A549 (cell line): ENCODE results near the gene RPL26. TPM values are rescaled to one million over a fixed set of nuclear protein-coding genes. Genes with fewer than 3 reads are reported as not detected.
A peak's percentile ranks its signal among the peaks of the same experiment; 100 is the strongest.
"Not testable (repeated sequence)": the region's sequence is repeated elsewhere in the genome, so short reads cannot be mapped to it uniquely, and the experiment has no call there.

Source experiments
- ATAC-seq, 2 experiments: fragments of 200-7000 bp in 1 of 2; fragments of >200 bp in 1 of 2; cut with Nextera tagmentation in 1 of 2; cut with Tn5 transposase in 1 of 2; 3 replicates each; pipeline versions ENCODE4 v1.8.0 to v1.9.1; 2018 to 2020; ENCODE audit warnings: mild to moderate bottlenecking in 1 of 2, moderate library complexity in 1 of 2
- CTCF ChIA-PET: fragments of 300-600 bp; sonication (Branson Sonifier 250); formaldehyde crosslinking; extraction: SDS; loops from one replicate; lab custom pipeline; 2021; ENCODE audit warnings: antibody characterized with exemption, inconsistent platforms; lab: Yijun Ruan, JAX
- POLR2A ChIA-PET: fragments of 350-600 bp; formaldehyde crosslinking; extraction: SDS; loops from one replicate; lab custom pipeline; 2021; ENCODE audit warnings: antibody characterized with exemption, inconsistent platforms; lab: Yijun Ruan, JAX
- DNase-seq, 2 experiments: peaks; one replicate each; pipeline versions ENCODE4 v3.0.0 to v3.0.0-alpha.2; 2011 to 2016; ENCODE audit warnings: low read depth in 1 of 2, low spot score in 1 of 2
- FAIRE-seq: peaks from 2 replicates; lab custom pipeline; 2011; peaks lifted over from hg19 to GRCh38; lab: Jason Lieb, UNC
- H3K27ac ChIP-seq, 2 experiments: fragments of >200 bp; sonication (Bioruptor Twin); formaldehyde crosslinking; 3 replicates each; pipeline ENCODE4 v1.5.1; 2016 to 2017
- H3K4me1 ChIP-seq: fragments of >200 bp; sonication (Bioruptor Twin); formaldehyde crosslinking; 3 replicates; pipeline ENCODE4 v1.6.1; 2016
- H3K4me2 ChIP-seq: fragments of >200 bp; sonication (Bioruptor Twin); formaldehyde crosslinking; 3 replicates; pipeline ENCODE4 v1.6.1; 2016
- H3K4me3 ChIP-seq: fragments of >200 bp; sonication (Bioruptor Twin); formaldehyde crosslinking; 3 replicates; pipeline ENCODE4 v1.5.1; 2016
- H3K9me3 ChIP-seq: fragments of >200 bp; sonication (Bioruptor Twin); formaldehyde crosslinking; 3 replicates; pipeline ENCODE4 v1.6.1; 2016
- BCL3 ChIP-seq: fragments of >200 bp; sonication (Bioruptor Twin); formaldehyde crosslinking; IDR thresholded peaks from 3 replicates; pipeline ENCODE4 v1.6.1; 2016
- CBX2 ChIP-seq: fragments of 200-600 bp; sonication (generic); IDR thresholded peaks from 2 replicates; pipeline ENCODE4 v1.6.1; 2016; ENCODE audit warnings: low read depth, mild to moderate bottlenecking, borderline replicate concordance
- CBX8 ChIP-seq: fragments of 200-600 bp; sonication (generic); IDR thresholded peaks from 2 replicates; pipeline ENCODE4 v1.6.1; 2016
- CEBPB ChIP-seq, 2 experiments: fragments of >200 bp in 1 of 2; sonication (Bioruptor Twin) in 1 of 2; formaldehyde crosslinking in 1 of 2; IDR thresholded peaks; 2 replicates each; pipeline ENCODE4 v1.6.1; 2012 to 2016
- EHMT2 ChIP-seq: fragments of 200-600 bp; sonication (generic); IDR thresholded peaks from 2 replicates; pipeline ENCODE4 v1.6.1; 2016; ENCODE audit warnings: antibody characterized with exemption, low read depth, mild to moderate bottlenecking, moderate library complexity
- FOSB ChIP-seq: fragments of 250-450 bp; sonication (Bioruptor Pico); IDR thresholded peaks from 2 replicates; pipeline ENCODE4 v1.5.0; 2020; ENCODE audit warnings: mild to moderate bottlenecking, moderate library complexity
- FOXS1 ChIP-seq: fragments of 250-450 bp; sonication (Bioruptor Pico); IDR thresholded peaks from 2 replicates; pipeline ENCODE4 v1.5.0; 2020; ENCODE audit warnings: mild to moderate bottlenecking, moderate library complexity
- HOXA7 ChIP-seq: fragments of 250-450 bp; sonication (Bioruptor Pico); IDR thresholded peaks from 2 replicates; pipeline ENCODE4 v1.5.0; 2020; ENCODE audit warnings: mild to moderate bottlenecking, moderate library complexity
- KDM5A ChIP-seq: fragments of 200-600 bp; sonication (generic); IDR thresholded peaks from 2 replicates; pipeline ENCODE4 v1.6.1; 2016; ENCODE audit warnings: antibody characterized with exemption, mild to moderate bottlenecking
- MAZ ChIP-seq: fragments of 150-350 bp; IDR thresholded peaks from 2 replicates; pipeline ENCODE4 v1.6.1; 2014; ENCODE audit warnings: antibody characterized with exemption, low read depth, low read length, borderline replicate concordance
- MYC ChIP-seq: IDR thresholded peaks from 2 replicates; pipeline ENCODE4 v1.6.1; 2012; ENCODE audit warnings: mild to moderate bottlenecking, inconsistent platforms, low read length, improper control_type of control experiment, borderline replicate concordance
- NPAS2 ChIP-seq: fragments of 250-450 bp; sonication (Bioruptor Pico); IDR thresholded peaks from 2 replicates; pipeline ENCODE4 v1.8.0; 2022; ENCODE audit warnings: mild to moderate bottlenecking, moderate library complexity, borderline replicate concordance
- NR3C1 ChIP-seq: fragments of >200 bp; sonication (Bioruptor Twin); formaldehyde crosslinking; IDR thresholded peaks from 3 replicates; pipeline ENCODE4 v1.6.1; 2017
- POLR2AphosphoS2 ChIP-seq: conservative IDR thresholded peaks from 2 replicates; pipeline ENCODE4 v1.6.1; 2012; ENCODE audit warnings: low read length, improper control_type of control experiment, inconsistent platforms
- RAD21 ChIP-seq, 2 experiments: fragments of >200 bp in 1 of 2; sonication (Bioruptor Twin) in 1 of 2; formaldehyde crosslinking in 1 of 2; IDR thresholded peaks in 1 of 2; conservative IDR thresholded peaks in 1 of 2; 2 replicates in 1 of 2; 3 replicates in 1 of 2; pipeline ENCODE4 v1.6.1; 2012 to 2018; ENCODE audit warnings: inconsistent platforms in 1 of 2
- RARB ChIP-seq: fragments of 250-450 bp; sonication (Bioruptor Pico); IDR thresholded peaks from 2 replicates; pipeline ENCODE4 v1.8.0; 2021; ENCODE audit warnings: mild to moderate bottlenecking, moderate library complexity
- RNF2 ChIP-seq: fragments of 200-600 bp; sonication (generic); IDR thresholded peaks from 2 replicates; pipeline ENCODE4 v1.6.1; 2016; ENCODE audit warnings: low read depth, mild to moderate bottlenecking, antibody characterized with exemption, moderate library complexity, borderline replicate concordance
- TFCP2L1 ChIP-seq: fragments of 250-450 bp; sonication (Bioruptor Pico); IDR thresholded peaks from 2 replicates; pipeline ENCODE4 v1.5.0; 2021; ENCODE audit warnings: mild to moderate bottlenecking
- TP53 ChIP-seq: fragments of 250-450 bp; sonication (Bioruptor Pico); IDR thresholded peaks from 2 replicates; pipeline ENCODE4 v1.5.0; 2021; ENCODE audit warnings: mild to moderate bottlenecking, moderate library complexity
- ZC3H11A ChIP-seq: fragments of 450-650 bp; IDR thresholded peaks from 2 replicates; pipeline ENCODE4 v1.6.1; 2014; ENCODE audit warnings: antibody characterized with exemption, mild to moderate bottlenecking
- WGBS: methylation state at CpG from one replicate; pipeline ENCODE4 v1.1.6; 2017; ENCODE audit errors: missing lambda C conversion rate; 5-methylcytosine and 5-hydroxymethylcytosine counted together
- polyA plus RNA-seq, 4 experiments: library from polyadenylated mRNA; depleted of rRNA in 3 of 4; stranded (reverse); fragments of >200 nt; fragmentation: RNase III in 1 of 4; extraction: RNeasy Plus Mini Kit Qiagen cat#74134 plus additional on column Dnase treatment in 1 of 4; gene quantifications; 2 replicates in 3 of 4; 3 replicates in 1 of 4; pipeline ENCODE4 v1.2.3, GENCODE V29; 2011 to 2017
- TF ChIP-seq, protein P1 (sequence below): fragments of >200 bp; sonication (Bioruptor Twin); formaldehyde crosslinking; IDR thresholded peaks from 3 replicates; pipeline ENCODE4 v1.5.1; 2016

The RPL26 gene
- polyA plus RNA-seq, 2 of the 4 experiments (the other 2 are of a cell fraction) = 5,521 to 7,141 TPM

GRCh38 chr17:8382052-8382879, 727 bp downstream of the RPL26 start:
- ChIA-PET CTCF (interaction anchor here (0.6 to 8.2 kb wide), 16 partner anchors 13 to 1621 kb away, joined by 3 to 82 read pairs (median 3); partner anchors contain the start of gene RNF222), POLR2A (interaction anchor here (0.5 to 2.8 kb wide), 9 partner anchors 26 to 403 kb away, joined by 3 to 21 read pairs (median 3); partner anchors contain the start of genes MYH10, NDEL1 and SLC25A35)
- Histone ChIP-seq H3K4me2 (peak overlapping the region; percentile 95), H3K4me1 (peaks cover 54% of the 10 kb centered on the region), H3K27ac (peak overlapping the region; percentile 93 to 99), H3K9me3 (no peaks in the 10 kb centered on the region), H3K4me3 (peak overlapping the region; percentile 97)
- peak in 1 of 2 experiments; percentile 24 for DNase-seq
- peak in 1 of 2 experiments; percentile 3; a peak in 1 of 6 replicates for ATAC-seq
- TF ChIP-seq KDM5A (0 out of 2 replicates have a peak, but pooled peaks have one; percentile 50), RARB (CRISPR knock-in tag) (no peak), HOXA7 (CRISPR knock-in tag) (peak; percentile 63; the same call in 1 of the 2 replicates), CEBPB (IDR thresholded peaks at IDR 0.05) (peak in 1 of 2 experiments; percentile 45; a peak in 1 of 4 replicates), FOSB (CRISPR knock-in tag) (peak; percentile 80), BCL3 (no peak), NPAS2 (no peak), TP53 (CRISPR knock-in tag) (peak; percentile 77; the same call in 1 of the 2 replicates)
- WGBS = 4% methylated on average over 27 of the region's 27 CpGs
- peak; percentile 13 for FAIRE-seq

DNA sequence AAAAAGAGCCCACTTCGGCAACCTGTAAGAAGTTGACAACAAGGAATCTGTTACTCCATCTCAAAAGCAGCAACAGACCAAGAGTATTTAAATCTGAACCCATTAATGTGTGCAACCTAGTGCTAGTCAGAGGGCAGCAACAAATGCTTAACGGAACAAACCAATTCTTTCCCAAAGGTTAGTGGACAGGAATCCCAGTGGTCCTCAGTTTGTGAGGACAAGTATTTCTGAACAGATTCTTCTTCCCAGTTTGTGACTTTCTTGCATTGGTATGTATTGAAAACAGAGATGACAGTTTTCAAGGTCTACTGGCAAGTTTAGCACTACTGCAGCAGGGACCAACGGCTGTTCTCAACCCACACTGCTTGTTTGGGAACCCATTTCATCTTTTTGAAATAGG, 2.9 kb downstream of the RPL26 start:
- peak overlapping the region; percentile 95 for H3K4me2 ChIP-seq
- H3K27ac ChIP-seq = peak overlapping the region in 1 of 2 experiments; percentile 99; a peak in 1 of 6 replicates
- DNase-seq (no peak), FAIRE-seq (no peak), ATAC-seq (no peak)
- CTCF ChIA-PET = no interaction called here
- POLR2A ChIA-PET = no interaction called here
- no peaks in the 10 kb centered on the region for H3K9me3 ChIP-seq
- WGBS = 49% methylated on average over 3 of the region's 3 CpGs
- peak overlapping the region; percentile 97; the same call in 2 of the 3 replicates for H3K4me3 ChIP-seq
- H3K4me1 ChIP-seq = peaks cover 65% of the 10 kb centered on the region
- peak; percentile 46; the same call in 1 of the 2 replicates for TF ChIP-seq TFCP2L1
- TF ChIP-seq KDM5A = no peak
- no peak for TF ChIP-seq MAZ
- no peak for TF ChIP-seq CBX2
- peak; percentile 62; the same call in 1 of the 2 replicates for TF ChIP-seq FOSB (CRISPR knock-in tag)
- TF ChIP-seq RNF2 = no peak
- TF ChIP-seq RAD21 (conservative IDR thresholded peaks at IDR 0.05 in 1 of 2, IDR thresholded peaks at IDR 0.05 in 1 of 2) = no peak
- TF ChIP-seq HOXA7 (CRISPR knock-in tag) = peak; percentile 68; the same call in 1 of the 2 replicates
- TF ChIP-seq, all 56 proteins: peak for 3

- FAIRE-seq, H3K9me3 ChIP-seq, ATAC-seq, POLR2A ChIA-PET, H3K4me3 ChIP-seq, H3K27ac ChIP-seq, DNase-seq: not testable (repeated sequence)
- CTCF ChIA-PET = interaction anchor here (1.2 to 2.2 kb wide), 2 partner anchors 18 to 368 kb away, joined by 4 to 5 read pairs; no protein-coding TSS in a partner anchor
- 75% methylated on average over 8 of the region's 8 CpGs for WGBS
- Histone ChIP-seq H3K4me2 (peak overlapping the region; percentile 95; the same call in 2 of the 3 replicates), H3K4me1 (peaks cover 57% of the 10 kb centered on the region)
Observed at GRCh38 chr17:8378117-8378516, 4.9 kb downstream of the RPL26 start.

- WGBS = 87% methylated on average over 4 of the region's 4 CpGs
- ChIA-PET POLR2A (interaction anchor here (0.7 to 2.5 kb wide), 6 partner anchors 16 to 258 kb away, joined by 3 to 10 read pairs (median 4); partner anchors contain the start of genes CTC1, NDEL1 and PFAS), CTCF (interaction anchor here (0.6 to 2.2 kb wide), 14 partner anchors 12 to 388 kb away, joined by 3 to 6 read pairs (median 4); partner anchors contain the start of gene BORCS6)
- Histone ChIP-seq H3K4me1 (peaks cover 57% of the 10 kb centered on the region), H3K4me3 (no peak overlapping the region), H3K4me2 (peak overlapping the region; percentile 91), H3K9me3 (no peaks in the 10 kb centered on the region)
- FAIRE-seq (no peak), ATAC-seq (no peak)
- TF ChIP-seq, protein P1, sequence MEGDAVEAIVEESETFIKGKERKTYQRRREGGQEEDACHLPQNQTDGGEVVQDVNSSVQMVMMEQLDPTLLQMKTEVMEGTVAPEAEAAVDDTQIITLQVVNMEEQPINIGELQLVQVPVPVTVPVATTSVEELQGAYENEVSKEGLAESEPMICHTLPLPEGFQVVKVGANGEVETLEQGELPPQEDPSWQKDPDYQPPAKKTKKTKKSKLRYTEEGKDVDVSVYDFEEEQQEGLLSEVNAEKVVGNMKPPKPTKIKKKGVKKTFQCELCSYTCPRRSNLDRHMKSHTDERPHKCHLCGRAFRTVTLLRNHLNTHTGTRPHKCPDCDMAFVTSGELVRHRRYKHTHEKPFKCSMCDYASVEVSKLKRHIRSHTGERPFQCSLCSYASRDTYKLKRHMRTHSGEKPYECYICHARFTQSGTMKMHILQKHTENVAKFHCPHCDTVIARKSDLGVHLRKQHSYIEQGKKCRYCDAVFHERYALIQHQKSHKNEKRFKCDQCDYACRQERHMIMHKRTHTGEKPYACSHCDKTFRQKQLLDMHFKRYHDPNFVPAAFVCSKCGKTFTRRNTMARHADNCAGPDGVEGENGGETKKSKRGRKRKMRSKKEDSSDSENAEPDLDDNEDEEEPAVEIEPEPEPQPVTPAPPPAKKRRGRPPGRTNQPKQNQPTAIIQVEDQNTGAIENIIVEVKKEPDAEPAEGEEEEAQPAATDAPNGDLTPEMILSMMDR = no peak
- TF ChIP-seq NR3C1 (no peak), TFCP2L1 (no peak), CBX8 (no peak), FOXS1 (no peak), POLR2AphosphoS2 (no peak), EHMT2 (no peak), MYC (no peak), ZC3H11A (no peak)
- TF ChIP-seq, all 56 proteins: peak for 0
- no peak for DNase-seq
- H3K27ac ChIP-seq = peak overlapping the region in 1 of 2 experiments; percentile 93; a peak in 2 of 6 replicates
Observed at GRCh38 chr17:8377422-8377821, 5.6 kb downstream of the RPL26 start.
